Caco-2 (cell line): ENCODE measurements around the gene BRICD5. TPM values are rescaled to one million over a fixed set of nuclear protein-coding genes. Genes with fewer than 3 reads are reported as not detected.
A peak's percentile ranks its signal among the peaks of the same experiment; 100 is the strongest.

Experiments
- BruUV-seq: library from RNA; stranded (reverse); fragments of 400-500 nt; replicated peaks from 2 replicates; lab custom pipeline; 2021; lab: Mats Ljungman, UMichigan
- CTCF ChIA-PET: fragments of 300-600 bp; sonication (Branson Sonifier 250); formaldehyde crosslinking; loops from one replicate; lab custom pipeline; 2022; ENCODE audit warnings: antibody characterized with exemption; lab: Charles Lee
- POLR2A ChIA-PET: fragments of 300-600 bp; sonication (Branson Sonifier 250); formaldehyde crosslinking; loops from one replicate; lab custom pipeline; 2022; ENCODE audit warnings: antibody characterized with exemption; lab: Charles Lee
- DNase-seq, 2 experiments: peaks; one replicate each; pipeline versions ENCODE4 v3.0.0 to v3.0.0-alpha.2; 2020 to 2022
- H3K27me3 ChIP-seq: replicated peaks from 2 replicates; pipeline ENCODE4 v1.6.0; 2011; ENCODE audit warnings: low read length; ENCODE audit not compliant: control insufficient read depth, insufficient read depth
- H3K36me3 ChIP-seq: 2 replicates; pipeline ENCODE4 v1.5.1; 2011; ENCODE audit warnings: low read length; ENCODE audit not compliant: control insufficient read depth, insufficient read depth
- H3K4me1 ChIP-seq: fragments of 250-450 bp; sonication (Bioruptor Pico); 2 replicates; pipeline ENCODE4 v1.5.1; 2020; ENCODE audit warnings: mild to moderate bottlenecking
- H3K4me3 ChIP-seq: 2 replicates; pipeline ENCODE4 v1.5.1; 2011; ENCODE audit warnings: low read depth, mild to moderate bottlenecking, control low read depth, low read length
- H3K9me3 ChIP-seq: fragments of 250-450 bp; sonication (Bioruptor Pico); 2 replicates; pipeline ENCODE4 v1.5.1; 2020; ENCODE audit warnings: mild to moderate bottlenecking, moderate library complexity
- H3K27ac Mint-ChIP-seq: one replicate; pipeline ENCODE4 v1.8.0; 2022; ENCODE audit warnings: mixed read lengths; ENCODE audit not compliant: unreplicated experiment
- H3K27me3 Mint-ChIP-seq: one replicate; pipeline ENCODE4 v1.8.0; 2022; ENCODE audit warnings: mixed read lengths; ENCODE audit not compliant: insufficient read depth, unreplicated experiment
- H3K36me3 Mint-ChIP-seq: one replicate; pipeline ENCODE4 v1.8.0; 2022; ENCODE audit warnings: mild to moderate bottlenecking, mixed read lengths; ENCODE audit not compliant: insufficient read depth, unreplicated experiment
- H3K4me1 Mint-ChIP-seq: one replicate; pipeline ENCODE4 v1.8.0; 2022; ENCODE audit warnings: low read depth, mixed read lengths; ENCODE audit not compliant: unreplicated experiment
- H3K4me3 Mint-ChIP-seq: one replicate; pipeline ENCODE4 v1.8.0; 2022; ENCODE audit warnings: mild to moderate bottlenecking, moderate library complexity, mixed read lengths; ENCODE audit not compliant: unreplicated experiment
- H3K9me3 Mint-ChIP-seq: one replicate; pipeline ENCODE4 v1.8.0; 2022; ENCODE audit warnings: mixed read lengths; ENCODE audit not compliant: unreplicated experiment
- CTCF ChIP-seq, 2 experiments: fragments of 200-600 bp in 1 of 2; IDR thresholded peaks; 1 replicate in 1 of 2; 2 replicates in 1 of 2; pipeline versions ENCODE4 v1.5.1 to v1.8.0; 2011 to 2022; ENCODE audit warnings: antibody characterized with exemption in 1 of 2, control low read depth in 1 of 2, inconsistent platforms in 1 of 2, low read depth in 1 of 2, low read length in 1 of 2, mild to moderate bottlenecking in 1 of 2, moderate library complexity in 1 of 2; ENCODE audit not compliant: insufficient read depth in 1 of 2, severe bottlenecking in 1 of 2, unreplicated experiment in 1 of 2
- intact Hi-C: fragments of 100-400 bp; cut with micrococcal nuclease; formaldehyde crosslinking; loops from one replicate; pipeline ENCODE4 v1.10.0; 2022; ENCODE audit not compliant: unreplicated experiment
- total RNA-seq: library from RNA; stranded (reverse); gene quantifications from 2 replicates; pipeline ENCODE4 v1.2.3, GENCODE V29; 2022

BRICD5 gene
- total RNA-seq, 1 experiment from 2014 or later, result 10.0 TPM

GRCh38 chr16:2195322-2196161 is 15.1 kb downstream of the BRICD5 start:
- no peak for DNase-seq
- peak overlapping the region; percentile 49 for H3K4me3 ChIP-seq
- no peaks in the 10 kb centered on the region for H3K27me3 ChIP-seq
- no peaks in the 10 kb centered on the region for H3K36me3 Mint-ChIP-seq
- ChIA-PET CTCF (interaction anchor here (0.7 to 3.8 kb wide), 9 partner anchors 10 to 305 kb away, joined by 3 to 29 read pairs (median 4); partner anchors contain the start of genes ECI1 and PGP), POLR2A (interaction anchor here (0.7 to 1.5 kb wide), 3 partner anchors 40 to 273 kb away, joined by 8 to 12 read pairs (median 10); partner anchors contain the start of genes ECI1 and TRAF7)
- no peaks in the 10 kb centered on the region for H3K27me3 Mint-ChIP-seq
- intact Hi-C loops, result loop anchor here (2.0 kb wide), 2 partner anchors 57 to 305 kb away; no protein-coding TSS in a partner anchor
- no peaks in the 10 kb centered on the region for H3K9me3 ChIP-seq
- H3K9me3 Mint-ChIP-seq, result no peaks in the 10 kb centered on the region
- H3K4me1 Mint-ChIP-seq, result no peaks in the 10 kb centered on the region
- H3K27ac Mint-ChIP-seq, result no peak overlapping the region
- H3K4me3 Mint-ChIP-seq, result peak overlapping the region; percentile 63
- BruUV-seq, result no TSS peak
- TF ChIP-seq CTCF (IDR thresholded peaks at IDR 0.05; ENCODE audit: insufficient read depth in 1 of 2, low read depth in 1 of 2, low read length in 1 of 2, severe bottlenecking in 1 of 2, unreplicated experiment in 1 of 2), result no peak
- no peaks in the 10 kb centered on the region; the same call in 1 of the 2 replicates for H3K36me3 ChIP-seq
- H3K4me1 ChIP-seq, result peaks cover 9% of the 10 kb centered on the region

DNA sequence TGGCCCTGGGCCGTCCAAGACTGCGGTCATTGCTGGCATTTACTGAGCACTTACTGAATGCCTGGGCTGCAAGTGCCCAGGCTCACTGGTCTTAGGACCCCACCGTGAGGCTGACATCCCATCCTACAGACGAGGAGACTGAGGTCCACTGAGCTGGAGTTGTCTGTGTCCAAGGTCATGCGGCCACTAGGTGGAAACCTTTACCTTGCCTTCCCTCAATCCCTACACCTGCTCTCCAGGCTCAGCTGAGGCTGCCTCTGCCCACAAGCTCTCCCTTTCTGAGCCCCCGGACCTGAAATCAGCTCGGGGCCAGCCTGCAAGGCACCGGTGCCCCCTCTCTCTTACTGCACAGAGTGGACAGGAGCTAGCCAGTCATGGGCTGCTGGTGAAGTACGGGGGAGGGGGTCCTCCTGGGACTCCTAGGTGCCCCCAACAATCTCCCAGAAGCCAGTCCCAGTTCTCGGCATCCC is 15.8 kb downstream of the BRICD5 start:
- H3K27me3 Mint-ChIP-seq, result no peaks in the 10 kb centered on the region
- H3K4me1 Mint-ChIP-seq, result no peaks in the 10 kb centered on the region
- Histone ChIP-seq H3K9me3 (no peaks in the 10 kb centered on the region), H3K4me1 (peaks cover 9% of the 10 kb centered on the region), H3K27me3 (no peaks in the 10 kb centered on the region), H3K4me3 (peak overlapping the region; percentile 49), H3K36me3 (no peaks in the 10 kb centered on the region; the same call in 1 of the 2 replicates)
- peak in 1 of 2 experiments; percentile 49 for TF ChIP-seq CTCF (IDR thresholded peaks at IDR 0.05; ENCODE audit: insufficient read depth in 1 of 2, low read depth in 1 of 2, low read length in 1 of 2, severe bottlenecking in 1 of 2, unreplicated experiment in 1 of 2)
- CTCF ChIA-PET, result interaction anchor here (0.7 to 3.8 kb wide), 10 partner anchors 10 to 306 kb away, joined by 3 to 29 read pairs (median 4); partner anchors contain the start of genes BRICD5, ECI1 and PGP
- intact Hi-C loops, result loop anchor here (2.0 kb wide), 2 partner anchors 58 to 306 kb away; no protein-coding TSS in a partner anchor
- peak overlapping the region; percentile 63 for H3K4me3 Mint-ChIP-seq
- H3K36me3 Mint-ChIP-seq, result no peaks in the 10 kb centered on the region
- peak; percentile 70 to 73 for DNase-seq
- POLR2A ChIA-PET, result interaction anchor here (0.7 to 1.5 kb wide), 4 partner anchors 39 to 273 kb away, joined by 3 to 12 read pairs (median 9); partner anchors contain the start of genes ECI1 and TRAF7
- H3K9me3 Mint-ChIP-seq, result no peaks in the 10 kb centered on the region
- no peak overlapping the region for H3K27ac Mint-ChIP-seq
- no TSS peak for BruUV-seq
